H9 (cell line): Measurements from ENCODE around the gene TBC1D10B. TPM values are rescaled to one million over a fixed set of nuclear protein-coding genes. Genes with fewer than 3 reads are reported as not detected.

Experiments used
- DNase-seq: peaks from one replicate; pipeline ENCODE4 v3.0.0-alpha.2; 2017
- H2AFZ ChIP-seq: one replicate; pipeline ENCODE4 v1.6.1; 2013; ENCODE audit warnings: mild to moderate bottlenecking, low read length, control low read depth, moderate library complexity
- H2AK5ac ChIP-seq: 2 replicates; pipeline ENCODE4 v1.6.1; 2013; ENCODE audit warnings: low read length, control low read depth, mixed read lengths; ENCODE audit not compliant: insufficient read length
- H2BK120ac ChIP-seq: one replicate; pipeline ENCODE4 v1.6.1; 2013; ENCODE audit warnings: low read depth, mild to moderate bottlenecking, low read length, control low read depth, inconsistent platforms; ENCODE audit not compliant: poor library complexity, severe bottlenecking
- H2BK12ac ChIP-seq: 2 replicates; pipeline ENCODE4 v1.6.1; 2013; ENCODE audit warnings: low read length, control low read depth, mixed read lengths, low read depth; ENCODE audit not compliant: insufficient read length
- H2BK15ac ChIP-seq: 2 replicates; pipeline ENCODE4 v1.6.1; 2013; ENCODE audit warnings: low read depth, low read length, control low read depth
- H2BK20ac ChIP-seq: one replicate; pipeline ENCODE4 v1.6.1; 2013; ENCODE audit warnings: low read depth, mild to moderate bottlenecking, low read length, control low read depth, inconsistent platforms; ENCODE audit not compliant: poor library complexity, severe bottlenecking
- H2BK5ac ChIP-seq: 2 replicates; pipeline ENCODE4 v1.6.1; 2013; ENCODE audit warnings: low read length, control low read depth, mixed read lengths; ENCODE audit not compliant: insufficient read length
- H3K14ac ChIP-seq: 2 replicates; pipeline ENCODE4 v1.6.1; 2013; ENCODE audit warnings: low read length, control low read depth; ENCODE audit not compliant: insufficient read depth
- H3K18ac ChIP-seq: 2 replicates; pipeline ENCODE4 v1.6.1; 2013; ENCODE audit warnings: low read depth, mild to moderate bottlenecking, mixed read lengths, low read length, control low read depth; ENCODE audit not compliant: insufficient read length
- H3K23ac ChIP-seq: 2 replicates; pipeline ENCODE4 v1.6.1; 2013; ENCODE audit warnings: low read length, control low read depth, mixed read lengths, low read depth; ENCODE audit not compliant: insufficient read length
- H3K23me2 ChIP-seq: 2 replicates; pipeline ENCODE4 v1.6.1; 2013; ENCODE audit warnings: low read depth, mild to moderate bottlenecking, mixed read lengths, low read length, control low read depth; ENCODE audit not compliant: insufficient read length, poor library complexity, severe bottlenecking
- H3K27ac ChIP-seq: 2 replicates; pipeline ENCODE4 v1.5.1; 2013; ENCODE audit warnings: low read length, control low read depth, mixed read lengths, low read depth; ENCODE audit not compliant: insufficient read length
- H3K27me3 ChIP-seq: 2 replicates; pipeline ENCODE4 v1.6.1; 2013; ENCODE audit warnings: low read length, control low read depth, inconsistent platforms; ENCODE audit not compliant: insufficient read depth
- H3K4ac ChIP-seq: 2 replicates; pipeline ENCODE4 v1.6.1; 2013; ENCODE audit warnings: low read depth, mild to moderate bottlenecking, control low read depth, inconsistent platforms, low read length, moderate library complexity
- H3K4me1 ChIP-seq: 2 replicates; pipeline ENCODE4 v1.6.1; 2013; ENCODE audit warnings: low read length, control low read depth, inconsistent platforms; ENCODE audit not compliant: insufficient read depth
- H3K4me2 ChIP-seq: 2 replicates; pipeline ENCODE4 v1.6.1; 2013; ENCODE audit warnings: low read length, control low read depth, mixed read lengths; ENCODE audit not compliant: insufficient read length, insufficient read depth
- H3K56ac ChIP-seq: 2 replicates; pipeline ENCODE4 v1.6.1; 2013; ENCODE audit warnings: low read depth, mild to moderate bottlenecking, mixed read lengths, low read length, control low read depth; ENCODE audit not compliant: insufficient read length
- H3K79me1 ChIP-seq: 2 replicates; pipeline ENCODE4 v1.6.1; 2013; ENCODE audit warnings: low read depth, mild to moderate bottlenecking, moderate library complexity, low read length, control low read depth, inconsistent platforms; ENCODE audit not compliant: insufficient read depth, poor library complexity, severe bottlenecking
- H3K79me2 ChIP-seq: 2 replicates; pipeline ENCODE4 v1.6.1; 2013; ENCODE audit warnings: low read length, control low read depth, inconsistent platforms; ENCODE audit not compliant: insufficient read depth
- H3K9ac ChIP-seq: 2 replicates; pipeline ENCODE4 v1.6.1; 2013; ENCODE audit warnings: low read length, control low read depth, mixed read lengths; ENCODE audit not compliant: insufficient read length; ENCODE audit errors: extremely low read depth
- H3K9me3 ChIP-seq: one replicate; pipeline ENCODE4 v1.6.1; 2013; ENCODE audit warnings: low read depth, low read length, inconsistent platforms; ENCODE audit not compliant: control insufficient read depth
- H3T11ph ChIP-seq: one replicate; pipeline ENCODE4 v1.6.1; 2013; ENCODE audit warnings: mild to moderate bottlenecking, low read length, control low read depth, inconsistent platforms
- H4K20me1 ChIP-seq: one replicate; pipeline ENCODE4 v1.6.1; 2013; ENCODE audit not compliant: control insufficient read depth, insufficient read length, insufficient read depth
- H4K5ac ChIP-seq: 2 replicates; pipeline ENCODE4 v1.6.1; 2013; ENCODE audit warnings: low read depth, mild to moderate bottlenecking, mixed read lengths, low read length, control low read depth; ENCODE audit not compliant: insufficient read length
- H4K8ac ChIP-seq: replicated peaks from 2 replicates; pipeline ENCODE4 v1.6.1; 2013; ENCODE audit warnings: low read length, control low read depth, mixed read lengths, low read depth; ENCODE audit not compliant: insufficient read length
- H4K91ac ChIP-seq: 2 replicates; pipeline ENCODE4 v1.6.1; 2013; ENCODE audit warnings: low read depth, mild to moderate bottlenecking, moderate library complexity, mixed read lengths, low read length, control low read depth; ENCODE audit not compliant: insufficient read length
- H3K27ac Mint-ChIP-seq, 3 experiments: 2 replicates in 2 of 3; 3 replicates in 1 of 3; pipeline ENCODE4 v1.8.0; 2020 to 2021; ENCODE audit warnings: mixed read lengths in 3 of 3, mild to moderate bottlenecking in 1 of 3, moderate library complexity in 1 of 3
- H3K27me3 Mint-ChIP-seq: 2 replicates; pipeline ENCODE4 v1.8.0; 2021; ENCODE audit warnings: low read depth, mild to moderate bottlenecking, moderate library complexity, mixed read lengths
- H3K36me3 Mint-ChIP-seq, 3 experiments: 2 replicates in 2 of 3; 3 replicates in 1 of 3; pipeline ENCODE4 v1.8.0; 2020 to 2021; ENCODE audit warnings: low read depth in 3 of 3, mixed read lengths in 3 of 3; ENCODE audit not compliant: insufficient read depth in 1 of 3
- H3K4me1 Mint-ChIP-seq, 2 experiments: 2 replicates each; pipeline ENCODE4 v1.8.0; 2020; ENCODE audit warnings: mixed read lengths in 2 of 2
- H3K4me3 Mint-ChIP-seq, 2 experiments: 2 replicates in 1 of 2; 3 replicates in 1 of 2; pipeline ENCODE4 v1.8.0; 2020 to 2021; ENCODE audit warnings: mild to moderate bottlenecking in 2 of 2, mixed read lengths in 2 of 2, moderate library complexity in 1 of 2
- H3K9me3 Mint-ChIP-seq, 2 experiments: 2 replicates in 1 of 2; 3 replicates in 1 of 2; pipeline ENCODE4 v1.8.0; 2020; ENCODE audit warnings: mild to moderate bottlenecking in 2 of 2, mixed read lengths in 2 of 2, moderate library complexity in 1 of 2
- CTCF ChIP-seq: fragments of 200-600 bp; sonication (generic); conservative IDR thresholded peaks from 3 replicates; pipeline ENCODE4 v1.8.0; 2021; ENCODE audit warnings: antibody characterized with exemption, mild to moderate bottlenecking
- WGBS: extraction: QIAGEN DNeasy Blood & Tissue Kit; methylation state at CpG from one replicate; pipeline ENCODE4 v1.1.7; 2013; ENCODE audit warnings: missing lambda C conversion rate, low lambda C conversion rate, mixed read lengths; ENCODE audit not compliant: insufficient read length; ENCODE audit errors: extremely low coverage; 5-methylcytosine and 5-hydroxymethylcytosine counted together
- total RNA-seq: library from RNA; stranded (reverse); gene quantifications from 2 replicates; pipeline ENCODE4 v1.2.1, GENCODE V29; 2021

Gene TBC1D10B
- total RNA-seq, 1 experiment from 2014 or later: 25.6 TPM

DNA sequence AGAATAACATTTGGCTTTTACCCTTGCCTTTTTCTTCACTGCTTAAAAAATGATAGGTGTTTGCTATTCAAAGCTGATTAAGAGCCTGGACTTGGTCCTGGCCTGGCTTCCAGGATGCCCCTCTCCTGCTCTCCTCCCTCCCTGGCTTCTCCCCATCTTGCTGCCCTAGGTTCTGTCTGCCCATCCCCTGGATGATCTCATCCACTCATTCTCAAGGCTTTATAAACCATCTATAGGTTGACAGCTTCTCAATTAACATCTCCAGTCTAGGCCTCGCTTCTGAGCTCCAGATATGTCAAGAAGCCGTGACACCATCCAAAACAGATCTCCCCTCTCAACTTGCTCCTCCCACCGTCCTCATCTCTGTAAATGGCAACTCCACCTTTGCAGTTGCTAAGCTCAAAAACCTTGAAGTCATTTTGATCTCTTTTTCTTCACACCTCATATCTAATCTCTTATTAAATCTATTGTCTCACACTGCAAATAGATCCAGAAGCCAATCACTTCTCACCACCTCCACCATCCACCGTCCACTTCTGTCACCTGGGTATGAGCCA lies 45.8 kb upstream of the TBC1D10B start:
- H4K20me1 ChIP-seq: no peaks in the 10 kb centered on the region
- H3K27me3 ChIP-seq: no peaks in the 10 kb centered on the region
- no peak overlapping the region for H3K4me3 Mint-ChIP-seq

More for the DNA sequence above, 45.8 kb upstream of the TBC1D10B start:
- H2BK12ac ChIP-seq: no peak overlapping the region
- peaks cover 8% of the 10 kb centered on the region for H3K23me2 ChIP-seq
- H2BK120ac ChIP-seq: no peak overlapping the region
- TF ChIP-seq CTCF: no peak
- no peak overlapping the region for H2BK15ac ChIP-seq
- no peak overlapping the region for H2BK5ac ChIP-seq
- H3K9ac ChIP-seq: no peak overlapping the region
- H3K4me1 Mint-ChIP-seq: peaks cover 7 to 12% of the 10 kb centered on the region in 2 experiments
- H3K27ac ChIP-seq: no peak overlapping the region
- no peaks in the 10 kb centered on the region; a peak in 1 of 5 replicates for H3K9me3 Mint-ChIP-seq
- H3K4me1 ChIP-seq: no peaks in the 10 kb centered on the region
- no peaks in the 10 kb centered on the region for H3K79me2 ChIP-seq
- H3K4me2 ChIP-seq: no peak overlapping the region
- H3T11ph ChIP-seq: no peak overlapping the region
- H4K91ac ChIP-seq: no peak overlapping the region
- no peak overlapping the region for H3K56ac ChIP-seq
- H2AFZ ChIP-seq: no peak overlapping the region
- no peaks in the 10 kb centered on the region for H3K9me3 ChIP-seq
- H4K8ac ChIP-seq: no peak overlapping the region
- no peaks in the 10 kb centered on the region; the same call in none of the 2 replicates for H3K27me3 Mint-ChIP-seq
- H2BK20ac ChIP-seq: no peak overlapping the region
- no CpG with 5 or more reads among the region's 4 CpGs for WGBS
- no peak overlapping the region for H3K27ac Mint-ChIP-seq
- H3K4ac ChIP-seq: no peak overlapping the region
- H3K79me1 ChIP-seq: no peaks in the 10 kb centered on the region
- H3K18ac ChIP-seq: no peak overlapping the region
- no peak overlapping the region for H3K23ac ChIP-seq
- no peak overlapping the region for H3K14ac ChIP-seq
- DNase-seq: no peak
- H3K36me3 Mint-ChIP-seq: peaks cover 19 to 43% (median 39%) of the 10 kb centered on the region in 3 experiments; a peak in 6 of 7 replicates
- no peak overlapping the region for H2AK5ac ChIP-seq
- no peak overlapping the region for H4K5ac ChIP-seq
